Gastroesophageal sphincter (tissue), 4 donors: ENCODE measurements around the gene NOS1AP. TPM values are rescaled to one million over a fixed set of nuclear protein-coding genes. Genes with fewer than 3 reads are reported as not detected.
A peak's percentile ranks its signal among the peaks of the same experiment; 100 is the strongest.

Experiments used
- ATAC-seq: fragments of 150-250 bp; one replicate; pipeline ENCODE4 v1.9.1; 2016; ENCODE audit warnings: mild to moderate bottlenecking, moderate library complexity
- H3K27ac ChIP-seq, 4 donors: fragments of 200-600 bp; sonication (generic) in 3 of 4; 1 replicate in 3 of 4; 2 replicates in 1 of 4; pipeline ENCODE4 v1.5.1; 2016 to 2019
- H3K27me3 ChIP-seq: fragments of 200-600 bp; sonication (generic); one replicate; pipeline ENCODE4 v1.5.1; 2019
- H3K36me3 ChIP-seq, 2 donors: fragments of 200-600 bp; sonication (generic); one replicate each; pipeline ENCODE4 v1.5.1; 2019; ENCODE audit warnings: control low read depth in 1 of 2
- H3K4me1 ChIP-seq, 3 donors: fragments of 200-600 bp; sonication (generic); 1 replicate in 2 of 3; 2 replicates in 1 of 3; pipeline ENCODE4 v1.5.1; 2016 to 2019; ENCODE audit warnings: control low read depth in 2 of 3
- H3K4me3 ChIP-seq, 2 donors: fragments of 200-600 bp; sonication (generic); one replicate each; pipeline ENCODE4 v1.5.1; 2019; ENCODE audit warnings: mild to moderate bottlenecking in 1 of 2, moderate library complexity in 1 of 2
- H3K9me3 ChIP-seq, 3 donors: fragments of 200-600 bp; sonication (generic); one replicate each; pipeline ENCODE4 v1.5.1; 2017 to 2019; ENCODE audit warnings: control low read depth in 2 of 3
- EP300 ChIP-seq: sonication (generic); formaldehyde crosslinking; IDR thresholded peaks from one replicate; pipeline ENCODE4 v1.6.1; 2017; ENCODE audit warnings: antibody characterized with exemption, mild to moderate bottlenecking
- POLR2A ChIP-seq, 2 donors: fragments of 450-650 bp; IDR thresholded peaks; one replicate each; pipeline ENCODE4 v1.6.1; 2017; ENCODE audit warnings: antibody characterized with exemption in 2 of 2, mild to moderate bottlenecking in 2 of 2, moderate library complexity in 1 of 2
- POLR2AphosphoS5 ChIP-seq: sonication (generic); formaldehyde crosslinking; IDR thresholded peaks from one replicate; pipeline ENCODE4 v1.6.1; 2017; ENCODE audit warnings: antibody characterized with exemption
- WGBS, 2 donors: methylation state at CpG; one replicate each; pipeline ENCODE4 v1.1.5; 2018; ENCODE audit warnings: low coverage in 1 of 2; 5-methylcytosine and 5-hydroxymethylcytosine counted together
- total RNA-seq, 4 donors: library from RNA; depleted of rRNA; stranded (reverse); fragments of >200 nt; gene quantifications; one replicate each; pipeline ENCODE4 v1.1.0, GENCODE V29; 2016
- TF ChIP-seq, protein P1 (sequence below), 4 experiments: fragments of 200-600 bp in 2 of 4; fragments of 450-650 bp in 2 of 4; sonication (generic) in 1 of 4; IDR thresholded peaks; one replicate each; pipeline ENCODE4 v1.5.1; 2017 to 2019; ENCODE audit warnings: antibody characterized with exemption in 4 of 4, mild to moderate bottlenecking in 2 of 4, moderate library complexity in 2 of 4

NOS1AP gene
- total RNA-seq, 4 donors from 2014 or later = 3.5 to 7.8 (median 4.1) TPM

DNA sequence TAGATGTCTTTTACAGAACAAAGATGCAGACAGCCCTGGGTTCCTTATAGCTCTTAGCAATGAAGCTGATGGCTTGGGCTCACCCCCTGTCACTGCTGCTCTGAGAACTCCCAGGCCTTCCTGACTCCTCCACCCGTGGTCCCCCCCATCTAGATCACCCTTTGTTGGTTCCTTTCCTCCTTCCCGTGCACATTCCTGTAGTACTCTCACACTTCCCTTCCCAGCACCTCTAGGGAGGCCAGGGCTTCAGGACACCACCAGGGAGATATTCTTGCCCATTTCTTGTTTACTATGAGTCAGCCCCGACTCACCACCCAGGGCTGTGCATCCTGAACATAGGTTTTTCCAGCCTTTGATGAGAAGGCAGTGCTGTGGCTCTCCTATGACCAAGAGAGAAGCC, 14.4 kb upstream of the NOS1AP start:
- Histone ChIP-seq H3K36me3 (no peaks in the 10 kb centered on the region), H3K27ac (no peak overlapping the region), H3K4me1 (no peaks in the 10 kb centered on the region), H3K27me3 (no peaks in the 10 kb centered on the region), H3K4me3 (no peak overlapping the region), H3K9me3 (no peaks in the 10 kb centered on the region)
- ATAC-seq = no peak
- WGBS, 2 donors = 34% methylated on average over 3 of the region's 3 CpGs; no CpG with 5 or more reads in 1 of the 2 donors
- no peak for TF ChIP-seq EP300
- TF ChIP-seq, protein P1, sequence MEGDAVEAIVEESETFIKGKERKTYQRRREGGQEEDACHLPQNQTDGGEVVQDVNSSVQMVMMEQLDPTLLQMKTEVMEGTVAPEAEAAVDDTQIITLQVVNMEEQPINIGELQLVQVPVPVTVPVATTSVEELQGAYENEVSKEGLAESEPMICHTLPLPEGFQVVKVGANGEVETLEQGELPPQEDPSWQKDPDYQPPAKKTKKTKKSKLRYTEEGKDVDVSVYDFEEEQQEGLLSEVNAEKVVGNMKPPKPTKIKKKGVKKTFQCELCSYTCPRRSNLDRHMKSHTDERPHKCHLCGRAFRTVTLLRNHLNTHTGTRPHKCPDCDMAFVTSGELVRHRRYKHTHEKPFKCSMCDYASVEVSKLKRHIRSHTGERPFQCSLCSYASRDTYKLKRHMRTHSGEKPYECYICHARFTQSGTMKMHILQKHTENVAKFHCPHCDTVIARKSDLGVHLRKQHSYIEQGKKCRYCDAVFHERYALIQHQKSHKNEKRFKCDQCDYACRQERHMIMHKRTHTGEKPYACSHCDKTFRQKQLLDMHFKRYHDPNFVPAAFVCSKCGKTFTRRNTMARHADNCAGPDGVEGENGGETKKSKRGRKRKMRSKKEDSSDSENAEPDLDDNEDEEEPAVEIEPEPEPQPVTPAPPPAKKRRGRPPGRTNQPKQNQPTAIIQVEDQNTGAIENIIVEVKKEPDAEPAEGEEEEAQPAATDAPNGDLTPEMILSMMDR (IDR thresholded peaks at IDR 0.05) = no peak
- TF ChIP-seq POLR2AphosphoS5 = no peak
- TF ChIP-seq POLR2A (IDR thresholded peaks at IDR 0.05) = no peak

DNA sequence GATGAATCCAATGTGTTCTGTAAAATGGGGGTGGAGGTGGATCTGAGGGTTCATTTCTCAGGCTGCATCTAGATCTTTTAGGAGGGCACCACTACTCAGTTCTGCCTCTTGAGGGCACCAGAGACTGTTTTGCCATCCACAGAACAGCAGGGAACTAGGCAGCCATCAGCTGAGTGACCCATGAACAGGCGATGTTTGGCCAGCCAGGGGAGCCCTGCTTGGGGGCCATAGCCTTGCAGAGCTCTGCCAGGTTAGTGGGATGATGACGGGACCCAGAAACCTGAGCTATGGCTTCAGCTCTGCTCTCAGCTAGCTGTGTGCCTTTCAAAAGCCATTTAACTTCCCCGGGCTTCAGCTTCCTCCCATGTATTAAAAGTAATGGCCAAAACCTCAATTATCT, 13.4 kb upstream of the NOS1AP start:
- TF ChIP-seq POLR2AphosphoS5 = no peak
- TF ChIP-seq, protein P1 (IDR thresholded peaks at IDR 0.05) = peak; percentile 79 to 91 (median 84)
- ATAC-seq = peak; percentile 85

DNA sequence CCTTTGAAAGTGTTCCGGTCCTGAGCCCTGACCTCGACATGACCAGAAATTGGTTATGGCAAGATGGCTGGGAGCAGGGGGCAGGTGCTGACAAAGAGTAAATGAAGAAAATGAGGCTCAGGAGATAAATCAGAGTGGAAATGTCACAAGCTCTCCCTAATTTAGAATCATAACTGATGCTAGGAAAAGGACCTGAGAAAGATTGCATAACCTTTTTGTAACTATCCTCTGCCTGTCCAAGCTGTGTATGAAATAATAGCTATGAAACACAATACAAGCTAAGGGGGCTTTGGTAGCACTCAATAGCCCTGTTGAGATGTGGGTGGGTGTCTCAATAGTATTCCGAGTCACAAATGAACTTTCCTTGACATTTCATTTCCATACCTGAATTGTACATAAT, 12.9 kb upstream of the NOS1AP start:
- H3K4me1 ChIP-seq = no peaks in the 10 kb centered on the region
- no peak for TF ChIP-seq EP300
- TF ChIP-seq POLR2AphosphoS5 = no peak
- TF ChIP-seq POLR2A (IDR thresholded peaks at IDR 0.05) = no peak
- TF ChIP-seq, protein P1 (IDR thresholded peaks at IDR 0.05) = no peak
- WGBS, 2 donors = 91 to 92% methylated on average over 3 of the region's 3 CpGs

More for the DNA sequence above, 13.4 kb upstream of the NOS1AP start:
- Histone ChIP-seq H3K36me3 (no peaks in the 10 kb centered on the region), H3K4me1 (no peaks in the 10 kb centered on the region), H3K27me3 (no peaks in the 10 kb centered on the region), H3K4me3 (no peak overlapping the region), H3K9me3 (no peaks in the 10 kb centered on the region), H3K27ac (no peak overlapping the region)
- 33 to 100% methylated on average over 1 to 3 of the region's 3 CpGs for WGBS, 2 donors

DNA sequence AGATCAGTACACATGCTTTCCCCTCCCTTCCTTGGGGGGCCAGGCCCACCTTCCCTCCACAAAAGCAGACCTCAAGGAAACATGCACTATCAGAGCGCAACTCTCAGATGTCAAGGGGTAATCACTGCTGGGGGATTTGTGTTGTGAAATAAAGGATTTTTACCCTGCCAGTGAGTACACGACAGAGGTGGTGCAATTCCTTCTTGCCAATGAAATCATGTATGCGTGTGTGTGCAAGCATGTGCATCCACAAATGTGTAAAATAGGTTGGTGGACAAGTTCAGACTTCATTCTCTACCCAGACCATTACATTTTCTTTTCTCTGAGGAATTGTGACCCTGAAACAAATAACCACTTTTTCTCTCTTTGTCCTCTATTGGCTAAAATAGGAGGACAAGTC, 9.8 kb upstream of the NOS1AP start:
- peaks cover 0 to 9% (median 0%) of the 10 kb centered on the region in 3 donors for H3K4me1 ChIP-seq
- no peaks in the 10 kb centered on the region for H3K27me3 ChIP-seq
- no peak overlapping the region for H3K4me3 ChIP-seq
- TF ChIP-seq POLR2A (IDR thresholded peaks at IDR 0.05) (no peak), EP300 (no peak), POLR2AphosphoS5 (no peak)
- TF ChIP-seq, protein P1 (IDR thresholded peaks at IDR 0.05) = no peak
- H3K27ac ChIP-seq = no peak overlapping the region
- 76 to 79% methylated on average over 3 of the region's 3 CpGs for WGBS, 2 donors
- ATAC-seq = no peak
- H3K36me3 ChIP-seq = no peaks in the 10 kb centered on the region
- no peaks in the 10 kb centered on the region for H3K9me3 ChIP-seq

More for the DNA sequence above, 12.9 kb upstream of the NOS1AP start:
- ATAC-seq = no peak
- no peaks in the 10 kb centered on the region for H3K9me3 ChIP-seq
- H3K27ac ChIP-seq = no peak overlapping the region
- no peaks in the 10 kb centered on the region for H3K36me3 ChIP-seq
- H3K27me3 ChIP-seq = no peaks in the 10 kb centered on the region
- H3K4me3 ChIP-seq = no peak overlapping the region

DNA sequence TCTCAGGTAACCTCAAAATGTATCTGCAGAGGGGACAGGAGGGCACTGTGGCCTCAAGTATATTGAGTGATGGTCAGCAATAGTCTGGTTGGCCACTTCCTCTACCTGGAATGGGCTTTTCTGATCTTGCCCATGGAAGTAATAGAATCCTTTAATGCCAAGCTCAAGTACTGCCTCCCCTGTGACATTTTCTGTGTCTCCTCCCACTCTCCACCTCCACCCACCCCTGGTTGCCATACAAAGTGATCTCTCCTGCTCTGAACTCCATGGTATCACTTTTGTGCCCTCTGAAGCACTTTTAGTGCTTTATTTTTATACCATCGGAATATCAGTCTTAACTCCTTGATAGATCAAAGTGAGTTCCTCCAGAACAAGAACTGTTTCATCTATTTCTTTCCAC, 9.2 kb upstream of the NOS1AP start:
- Histone ChIP-seq H3K9me3 (no peaks in the 10 kb centered on the region), H3K27ac (no peak overlapping the region), H3K27me3 (no peaks in the 10 kb centered on the region), H3K4me3 (no peak overlapping the region), H3K4me1 (peaks cover 0 to 9% (median 0%) of the 10 kb centered on the region in 3 donors), H3K36me3 (no peaks in the 10 kb centered on the region)
- no peak for ATAC-seq
- TF ChIP-seq POLR2AphosphoS5 (no peak), EP300 (no peak), POLR2A (IDR thresholded peaks at IDR 0.05) (no peak)
- TF ChIP-seq, protein P1 (IDR thresholded peaks at IDR 0.05) = no peak
- 75 to 100% methylated on average over 1 of the region's 1 CpG for WGBS, 2 donors
